HT-29 (cell line): ENCODE data around the gene SOCS1. TPM values are rescaled to one million over a fixed set of nuclear protein-coding genes. Genes with fewer than 3 reads are reported as not detected.
"Not testable (repeated sequence)": the region's sequence is repeated elsewhere in the genome, so short reads cannot be mapped to it uniquely, and the experiment has no call there.

Experiments
- DNase-seq: peaks from one replicate; pipeline ENCODE4 v3.0.0-alpha.2; 2015; ENCODE audit warnings: low spot score
- total RNA-seq: library from RNA; depleted of rRNA; stranded (reverse); fragments of >200 nt; shearing (Covaris generic); gene quantifications from 2 replicates; pipeline ENCODE4 v1.2.3, GENCODE V29; 2014

Gene SOCS1
- total RNA-seq, 1 experiment from 2014 or later = 1.2 TPM

- no peak for DNase-seq
These were observed 30.1 kb downstream of the SOCS1 start for GRCh38 chr16:11225677-11226549.

- no peak for DNase-seq
These were observed 30.9 kb downstream of the SOCS1 start for GRCh38 chr16:11224894-11225676.

- DNase-seq = no peak
These were observed 31.7 kb downstream of the SOCS1 start for GRCh38 chr16:11224096-11224893.

GRCh38 chr16:11220507-11220906 is 35.5 kb downstream of the SOCS1 start:
- not testable (repeated sequence) for DNase-seq

GRCh38 chr16:11219178-11219577 is 36.8 kb downstream of the SOCS1 start:
- no peak for DNase-seq

GRCh38 chr16:11218604-11218962 is 37.4 kb downstream of the SOCS1 start:
- DNase-seq = no peak

GRCh38 chr16:11217651-11218603 is 38.1 kb downstream of the SOCS1 start:
- no peak for DNase-seq

- DNase-seq = no peak
These were observed 40.0 kb downstream of the SOCS1 start for GRCh38 chr16:11215935-11216556.

GRCh38 chr16:11213799-11214198 is 42.2 kb downstream of the SOCS1 start:
- no peak for DNase-seq

- DNase-seq = no peak
These were observed 42.6 kb downstream of the SOCS1 start for GRCh38 chr16:11213373-11213772.

GRCh38 chr16:11212798-11213196 is 43.2 kb downstream of the SOCS1 start:
- no peak for DNase-seq

GRCh38 chr16:11211977-11212797 is 43.8 kb downstream of the SOCS1 start:
- no peak for DNase-seq

- no peak for DNase-seq
These were observed 44.7 kb downstream of the SOCS1 start for GRCh38 chr16:11211061-11211976.

GRCh38 chr16:11210260-11210659 is 45.7 kb downstream of the SOCS1 start:
- no peak for DNase-seq

GRCh38 chr16:11208916-11209665 is 46.9 kb downstream of the SOCS1 start:
- DNase-seq = no peak

- DNase-seq = peak; percentile 25
These were observed 48.4 kb downstream of the SOCS1 start for GRCh38 chr16:11207646-11208045.

GRCh38 chr16:11205754-11206581 is 50.0 kb downstream of the SOCS1 start:
- no peak for DNase-seq
